ENCODE results near the gene IRAK2. TPM values are rescaled to one million over a fixed set of nuclear protein-coding genes. Genes with fewer than 3 reads are reported as not detected.
A peak's percentile ranks its signal among the peaks of the same experiment; 100 is the strongest.

The IRAK2 gene
- total and polyA plus RNA-seq, 2 of the 8 experiments (the other 6 are each of a cell fraction or from before 2014, with no cell fraction given), result 1.5 TPM

DNA sequence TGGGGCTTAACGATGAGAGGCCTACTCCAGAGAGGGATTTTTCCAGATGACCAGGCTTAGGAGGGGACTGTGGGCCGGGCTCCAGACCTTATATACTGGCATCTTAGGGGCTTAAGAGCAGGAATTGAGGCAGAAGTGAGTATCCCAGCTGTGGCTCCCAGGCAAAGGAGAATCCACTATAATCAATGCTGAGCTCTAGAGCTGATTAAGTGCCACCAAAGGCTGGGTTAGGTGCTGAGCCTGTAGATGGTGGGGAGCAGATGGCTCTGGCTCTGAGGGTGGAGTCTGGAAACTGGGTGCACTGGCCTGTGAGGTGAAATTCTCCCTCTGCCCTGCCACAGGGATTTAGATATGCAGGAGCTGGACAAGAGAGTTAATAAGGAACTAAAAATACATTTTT is 23.2 kb downstream of the IRAK2 start:
- Histone ChIP-seq H3K79me1 (ENCODE audit: low read depth, low read length) (no peaks in the 10 kb centered on the region), H3K14ac (ENCODE audit: insufficient read length) (no peak overlapping the region), H3K23ac (ENCODE audit: insufficient read length) (no peak overlapping the region), H2BK12ac (ENCODE audit: low read depth, low read length) (peak overlapping the region; percentile 5; the same call in 1 of the 2 replicates), H3K4me2 (ENCODE audit: insufficient read depth in 1 of 2, low read depth in 2 of 2, low read length in 2 of 2) (no peak overlapping the region), H3K4ac (replicated peaks; ENCODE audit: insufficient read length, low read depth, low read length) (no peak overlapping the region), H4K91ac (replicated peaks; ENCODE audit: insufficient read length, low read length) (no peak overlapping the region), H3K4me3 (ENCODE audit: extremely low read depth in 1 of 4, insufficient read depth in 2 of 4, low read depth in 3 of 4, low read length in 4 of 4) (no peak overlapping the region), H2BK120ac (replicated peaks; ENCODE audit: low read depth, low read length) (no peak overlapping the region), H2AK5ac (ENCODE audit: low read depth, low read length) (no peak overlapping the region), H2BK15ac (ENCODE audit: low read length) (no peak overlapping the region), H3K36me3 (ENCODE audit: control insufficient read depth in 2 of 4, insufficient read depth in 4 of 4, low read length in 3 of 4) (no peaks in the 10 kb centered on the region), H3K27me3 (replicated peaks in 1 of 4; ENCODE audit: control insufficient read depth in 3 of 4, extremely low read depth in 1 of 4, insufficient read depth in 3 of 4, low read length in 3 of 4) (no peaks in the 10 kb centered on the region), H3K56ac (replicated peaks; ENCODE audit: insufficient read length, low read depth, low read length) (no peak overlapping the region), H4K8ac (ENCODE audit: extremely low read depth, insufficient read depth, low read length) (0 out of 2 replicates have a peak overlapping the region, but pooled peaks have one; percentile 62), H4K5ac (ENCODE audit: insufficient read length, low read depth, low read length) (no peak overlapping the region), H2BK5ac (ENCODE audit: low read depth, low read length) (no peak overlapping the region), H3K4me1 (replicated peaks in 1 of 4; ENCODE audit: control insufficient read depth in 3 of 4, insufficient read depth in 4 of 4, low read length in 3 of 4) (peaks cover 0 to 10% (median 8%) of the 10 kb centered on the region in 4 experiments; a peak in 5 of 7 replicates), H4K20me1 (replicated peaks in 1 of 2; ENCODE audit: control insufficient read depth in 1 of 2, insufficient read depth in 2 of 2, low read length in 2 of 2) (no peaks in the 10 kb centered on the region), H3K27ac (ENCODE audit: low read depth, low read length) (no peak overlapping the region), H2BK20ac (ENCODE audit: low read length) (no peak overlapping the region), H3K79me2 (ENCODE audit: control insufficient read depth in 1 of 2, insufficient read depth in 2 of 2, low read length in 2 of 2) (no peaks in the 10 kb centered on the region), H3K9me3 (ENCODE audit: insufficient read depth in 2 of 2, low read depth in 1 of 2, low read length in 1 of 2) (no peaks in the 10 kb centered on the region), H3K23me2 (ENCODE audit: low read depth, low read length) (peaks cover 2% of the 10 kb centered on the region; the same call in 1 of the 2 replicates), H2AFZ (ENCODE audit: low read length) (no peak overlapping the region), H3K9ac (replicated peaks in 1 of 4; ENCODE audit: extremely low read depth in 1 of 4, low read depth in 3 of 4, low read length in 3 of 4) (no peak overlapping the region), H3K18ac (ENCODE audit: extremely low read depth, low read length) (no peak overlapping the region)
- FAIRE-seq (no peak), DNase-seq (ENCODE audit: low read depth in 1 of 2, low spot score in 2 of 2) (no peak)
- TF ChIP-seq, protein P1, sequence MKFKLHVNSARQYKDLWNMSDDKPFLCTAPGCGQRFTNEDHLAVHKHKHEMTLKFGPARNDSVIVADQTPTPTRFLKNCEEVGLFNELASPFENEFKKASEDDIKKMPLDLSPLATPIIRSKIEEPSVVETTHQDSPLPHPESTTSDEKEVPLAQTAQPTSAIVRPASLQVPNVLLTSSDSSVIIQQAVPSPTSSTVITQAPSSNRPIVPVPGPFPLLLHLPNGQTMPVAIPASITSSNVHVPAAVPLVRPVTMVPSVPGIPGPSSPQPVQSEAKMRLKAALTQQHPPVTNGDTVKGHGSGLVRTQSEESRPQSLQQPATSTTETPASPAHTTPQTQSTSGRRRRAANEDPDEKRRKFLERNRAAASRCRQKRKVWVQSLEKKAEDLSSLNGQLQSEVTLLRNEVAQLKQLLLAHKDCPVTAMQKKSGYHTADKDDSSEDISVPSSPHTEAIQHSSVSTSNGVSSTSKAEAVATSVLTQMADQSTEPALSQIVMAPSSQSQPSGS (IDR thresholded peaks at IDR 0.05; ENCODE audit: low read length), result no peak
- TF ChIP-seq KDM1A (IDR thresholded peaks at IDR 0.05; ENCODE audit: borderline replicate concordance, low read length), result no peak
- TF ChIP-seq POLR2AphosphoS5 (IDR thresholded peaks at IDR 0.05; ENCODE audit: low read depth, low read length), result no peak
- no peak for TF ChIP-seq JUND (IDR thresholded peaks at IDR 0.05; ENCODE audit: low read length)
- TF ChIP-seq CBX5 (IDR thresholded peaks at IDR 0.05; ENCODE audit: low read depth, low read length), result no peak
- no peak for TF ChIP-seq BRCA1 (IDR thresholded peaks at IDR 0.05; ENCODE audit: low read depth, low read length)
- TF ChIP-seq SAP30 (IDR thresholded peaks at IDR 0.05; ENCODE audit: insufficient read depth, insufficient replicate concordance, low read length), result no peak
- TF ChIP-seq BCL11A (IDR thresholded peaks at IDR 0.05; ENCODE audit: low read depth in 2 of 2, low read length in 2 of 2), result no peak
- no peak for TF ChIP-seq MAFK (IDR thresholded peaks at IDR 0.05; ENCODE audit: low read depth, low read length)
- TF ChIP-seq HDAC6 (IDR thresholded peaks at IDR 0.05; ENCODE audit: low read depth, low read length), result no peak
- TF ChIP-seq, protein P2, sequence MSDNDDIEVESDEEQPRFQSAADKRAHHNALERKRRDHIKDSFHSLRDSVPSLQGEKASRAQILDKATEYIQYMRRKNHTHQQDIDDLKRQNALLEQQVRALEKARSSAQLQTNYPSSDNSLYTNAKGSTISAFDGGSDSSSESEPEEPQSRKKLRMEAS (IDR thresholded peaks at IDR 0.05), result no peak
- WGBS, 2 experiments (ENCODE audit: extremely low coverage in 1 of 2, insufficient coverage in 1 of 2, insufficient read length in 1 of 2, insufficient replicate concordance in 2 of 2, low coverage in 1 of 2, low lambda C conversion rate in 2 of 2, missing lambda C conversion rate in 1 of 2), result 95% methylated on average over 2 of the region's 2 CpGs; no CpG with 5 or more reads in 1 of the 2 experiments
- ChIA-PET CTCF (ENCODE audit: partially characterized antibody) (interaction anchor here (1.6 kb wide), 2 partner anchors 11 to 26 kb away, joined by 3 to 6 read pairs; no protein-coding TSS in a partner anchor), POLR2A (ENCODE audit: partially characterized antibody) (no interaction called here)

All from H1 (cell line).